HUDEP-2 (cell line): ENCODE results near the gene YBX2.

Source experiments
- DNase-seq, 76 experiments: peaks; one replicate each; lab custom pipeline; 2025; ENCODE audit not compliant: unreplicated experiment in 76 of 76; lab: John Stamatoyannopoulos, UW

YBX2 gene

GRCh38 chr17:7323731-7324437 lies 29.4 kb upstream of the YBX2 start:
- peak in 46 of 76 experiments; percentile 1 to 63 (median 28) for DNase-seq

GRCh38 chr17:7322520-7323194 lies 28.2 kb upstream of the YBX2 start:
- DNase-seq = no peak

GRCh38 chr17:7321466-7321865 lies 27.0 kb upstream of the YBX2 start:
- no peak for DNase-seq

- DNase-seq = no peak
Measured at GRCh38 chr17:7318121-7318860, 23.9 kb upstream of the YBX2 start.

- no peak for DNase-seq
Measured at GRCh38 chr17:7317161-7317803, 22.8 kb upstream of the YBX2 start.

GRCh38 chr17:7315570-7316235 lies 21.3 kb upstream of the YBX2 start:
- no peak for DNase-seq

- peak in 66 of 76 experiments; percentile 35 to 89 (median 77) for DNase-seq
Measured at GRCh38 chr17:7314719-7315569, 20.5 kb upstream of the YBX2 start, which contains the start of gene GPS2. TSS of gene GPS2 (minus strand) at chr17:7315360. CDS start at chr17:7315052, 308 bp downstream.

- DNase-seq = peak in 5 of 76 experiments; percentile 13 to 28 (median 23)
Measured at GRCh38 chr17:7313890-7314718, 19.7 kb upstream of the YBX2 start.

- peak in 13 of 76 experiments; percentile 8 to 36 (median 20) for DNase-seq
Measured at GRCh38 chr17:7313088-7313889, 18.9 kb upstream of the YBX2 start.

- DNase-seq = peak in 1 of 76 experiments; percentile 27
Measured at GRCh38 chr17:7312432-7313087, 18.1 kb upstream of the YBX2 start.

GRCh38 chr17:7311110-7311705 lies 16.8 kb upstream of the YBX2 start:
- DNase-seq = no peak

GRCh38 chr17:7309628-7310027 lies 15.2 kb upstream of the YBX2 start:
- DNase-seq = no peak

- DNase-seq = peak in 65 of 76 experiments; percentile 32 to 86 (median 69)
Measured at GRCh38 chr17:7308625-7309433, 14.4 kb upstream of the YBX2 start.

- peak in 35 of 76 experiments; percentile 7 to 62 (median 34) for DNase-seq
Measured at GRCh38 chr17:7307686-7308624, 13.5 kb upstream of the YBX2 start.
